UCSD-AML1 (cell line): ENCODE data around the gene FFAR3.
"Not testable (repeated sequence)": the region's sequence is repeated elsewhere in the genome, so short reads cannot be mapped to it uniquely, and the experiment has no call there.

Source experiments
- DNase-seq: peaks from one replicate; lab custom pipeline; 2025; ENCODE audit not compliant: unreplicated experiment; lab: John Stamatoyannopoulos, UW

FFAR3 gene

DNA sequence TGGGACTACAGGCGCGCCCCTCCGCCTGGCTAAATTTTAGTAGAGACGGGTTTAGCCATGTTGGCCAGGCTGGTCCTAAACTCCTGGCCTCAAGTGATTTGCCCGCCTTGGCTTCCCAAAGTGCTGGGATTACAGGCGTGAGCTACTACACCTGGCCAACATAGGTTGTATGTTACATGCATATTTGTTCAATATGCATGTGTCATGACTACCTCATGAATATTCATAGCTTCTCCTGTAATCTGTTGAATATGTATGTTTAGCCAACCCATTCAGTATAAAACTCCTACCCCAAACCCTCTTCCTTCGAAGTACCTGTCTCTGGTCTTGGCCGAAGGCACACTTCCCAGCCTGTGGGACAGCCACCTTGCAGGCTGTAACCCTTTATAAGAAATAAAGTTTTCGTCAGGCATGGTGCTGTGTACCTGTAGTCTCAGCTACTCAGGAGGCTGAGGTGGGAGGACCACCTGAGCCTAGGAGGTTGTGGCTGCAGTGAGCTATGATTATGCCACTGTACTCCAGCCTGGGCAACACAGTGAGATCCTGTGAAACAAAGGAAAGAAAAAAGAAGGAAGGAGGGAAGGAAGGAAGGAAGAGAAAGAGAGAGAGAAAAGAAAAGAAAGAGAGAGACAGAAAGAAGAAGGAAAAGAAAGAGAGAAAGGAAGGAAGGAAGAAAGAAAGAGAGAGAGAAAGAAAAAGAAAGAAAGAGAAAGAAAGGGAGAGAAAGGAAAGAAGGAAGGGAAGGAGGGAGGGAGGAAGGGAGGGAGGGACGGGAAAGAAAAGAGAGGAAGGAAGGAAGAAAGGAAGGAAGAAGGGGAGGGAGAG is 41.9 kb downstream of the FFAR3 start:
- DNase-seq: no peak

DNA sequence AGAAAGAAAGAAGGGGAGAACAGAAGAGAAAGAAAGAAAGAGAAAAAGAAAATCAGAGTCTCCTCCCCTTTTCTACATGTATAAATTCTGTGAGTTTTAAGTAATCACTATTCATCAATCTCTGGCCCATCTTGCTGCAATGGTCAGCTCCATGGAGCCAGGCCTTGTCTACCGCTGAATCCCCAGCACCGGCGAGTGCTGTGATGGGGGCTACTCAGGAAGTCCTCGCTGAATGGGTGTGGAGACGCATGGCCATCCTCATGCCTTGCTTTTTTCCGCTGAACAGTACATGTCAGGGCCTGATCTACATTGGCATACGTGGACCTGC is 42.5 kb downstream of the FFAR3 start:
- DNase-seq: no peak

DNA sequence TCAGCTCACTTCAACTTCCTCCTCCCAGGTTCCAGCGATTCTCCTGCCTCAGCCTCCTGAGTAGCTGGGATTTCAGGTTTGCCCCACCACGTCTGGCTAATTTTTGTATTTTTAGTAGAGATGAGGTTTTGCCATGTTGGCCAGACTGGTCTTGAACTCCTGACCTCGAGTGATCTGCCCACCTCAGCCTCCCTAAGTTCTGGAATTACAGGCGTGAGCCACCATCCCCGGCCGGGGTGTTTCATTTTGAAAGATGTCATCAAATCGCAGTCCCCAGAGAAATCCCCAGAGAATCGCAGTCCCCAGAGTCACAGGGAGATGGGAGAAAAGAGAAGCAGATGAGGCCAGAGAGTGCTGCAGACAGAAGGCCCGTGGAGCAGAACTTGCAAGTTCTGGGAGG is 43.2 kb downstream of the FFAR3 start:
- DNase-seq: not testable (repeated sequence)

- DNase-seq: no peak
Observed at GRCh38 chr19:35403116-35403760, 45.0 kb downstream of the FFAR3 start.

- no peak for DNase-seq
Observed at GRCh38 chr19:35404879-35405622, 46.8 kb downstream of the FFAR3 start.

DNA sequence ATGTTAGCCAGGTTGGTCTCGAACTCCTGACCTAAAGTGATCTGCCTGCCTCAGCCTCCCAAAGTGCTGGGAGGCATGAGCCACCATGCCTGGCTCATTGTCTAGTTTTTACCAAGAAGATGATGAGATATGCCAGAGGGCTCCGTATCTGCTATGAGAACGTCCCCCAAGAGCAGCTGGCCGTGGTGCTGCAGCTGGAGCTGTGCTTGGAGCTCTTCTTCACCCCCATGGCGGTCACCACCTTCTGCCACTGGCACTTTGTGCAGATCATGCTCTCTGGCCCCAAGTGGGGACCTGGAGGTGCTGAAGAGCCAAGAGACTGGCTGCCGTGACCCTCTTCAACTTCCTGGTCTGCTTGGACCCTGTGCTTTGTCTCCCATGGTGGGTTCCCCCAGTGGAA is 49.4 kb downstream of the FFAR3 start:
- DNase-seq: no peak

DNA sequence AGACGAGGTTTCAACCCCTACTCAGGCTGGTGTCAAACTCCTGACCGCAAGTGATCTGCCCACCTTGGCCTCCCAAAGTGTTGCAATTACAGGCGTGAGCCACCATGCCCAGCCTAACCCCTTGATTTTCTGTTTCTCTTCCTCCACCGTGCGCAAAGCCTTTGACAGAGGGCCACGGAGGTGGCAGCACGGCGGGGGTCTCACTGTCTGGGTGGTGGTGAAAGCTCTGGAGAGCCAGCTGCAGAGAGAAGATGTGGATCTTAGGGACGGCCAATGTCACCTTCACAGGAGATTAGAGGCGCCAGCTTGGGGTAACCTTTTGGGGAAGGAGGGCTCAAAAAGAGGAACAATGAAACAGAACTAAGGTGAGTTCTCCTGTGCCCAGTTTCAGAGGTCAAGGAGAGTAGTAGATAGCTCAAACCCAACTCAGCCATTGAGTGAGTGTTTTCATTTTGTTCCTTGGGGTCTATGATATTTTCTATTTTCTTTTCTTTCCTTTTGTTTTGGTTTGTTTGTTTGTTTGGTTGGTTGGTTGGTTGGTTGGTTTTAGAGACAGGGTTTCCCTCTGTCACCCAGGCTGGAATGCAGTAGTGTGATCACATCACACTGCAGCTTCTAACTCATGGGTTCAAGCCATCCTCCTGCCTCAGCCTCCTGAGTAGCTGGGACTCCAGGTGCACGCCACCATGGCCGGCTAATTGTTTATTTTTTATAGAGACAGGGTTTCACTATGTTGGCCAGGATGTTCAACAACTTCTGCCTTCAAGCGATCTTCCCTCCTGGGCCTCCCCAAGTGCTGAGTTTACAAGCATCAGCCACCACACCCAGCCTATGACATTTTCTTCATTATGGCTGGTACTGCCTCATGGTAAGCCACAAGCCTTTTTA is 50.3 kb downstream of the FFAR3 start:
- no peak for DNase-seq

- DNase-seq: no peak
Observed at GRCh38 chr19:35409191-35409590, 50.9 kb downstream of the FFAR3 start.
